ENCODE data around the gene AXL.
"Not testable (repeated sequence)": the region's sequence is repeated elsewhere in the genome, so short reads cannot be mapped to it uniquely, and the experiment has no call there.

The AXL gene

GRCh38 chr19:41206926-41207750 lies 11.9 kb upstream of the AXL start:
- DNase-seq = no peak

DNA sequence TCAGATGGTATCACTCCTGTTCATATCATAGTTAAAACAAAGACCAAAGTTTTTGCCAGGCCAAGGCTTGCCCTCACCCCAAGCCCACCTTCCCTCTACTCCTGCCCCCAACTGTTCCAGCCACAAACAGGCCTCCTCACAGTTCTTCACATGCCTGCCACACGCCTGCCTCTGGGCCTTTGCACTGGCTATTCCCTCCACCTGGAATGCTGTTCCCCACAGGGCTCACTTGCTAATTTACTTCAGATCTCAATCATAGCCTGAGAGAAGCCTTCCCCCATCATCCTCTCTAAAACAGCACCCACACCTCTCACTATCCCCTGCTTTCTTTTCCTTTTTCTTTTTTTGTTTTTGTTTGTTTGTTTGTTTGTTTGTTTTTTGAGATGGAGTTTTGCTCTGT lies 4.9 kb upstream of the AXL start:
- no peak for DNase-seq

DNA sequence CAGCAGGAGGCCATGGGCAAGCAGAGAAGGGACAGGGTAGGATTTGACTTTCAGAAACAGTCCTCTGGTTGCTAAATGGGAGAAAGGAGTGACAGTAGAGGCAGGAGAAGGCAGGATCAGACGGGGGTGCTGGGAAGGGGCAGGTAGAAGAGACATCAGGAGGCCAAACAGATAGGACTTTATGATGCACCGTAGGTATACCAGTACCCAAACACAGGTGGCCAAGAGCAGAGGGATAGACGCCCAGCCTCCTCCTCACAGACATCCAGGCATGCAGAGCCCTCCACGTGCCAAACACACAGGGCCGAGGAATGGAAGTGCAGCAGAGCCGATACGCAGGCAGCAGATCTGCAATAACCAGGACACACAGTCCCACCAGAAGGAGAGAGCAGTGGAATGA lies 1.3 kb upstream of the AXL start:
- DNase-seq = no peak

DNA sequence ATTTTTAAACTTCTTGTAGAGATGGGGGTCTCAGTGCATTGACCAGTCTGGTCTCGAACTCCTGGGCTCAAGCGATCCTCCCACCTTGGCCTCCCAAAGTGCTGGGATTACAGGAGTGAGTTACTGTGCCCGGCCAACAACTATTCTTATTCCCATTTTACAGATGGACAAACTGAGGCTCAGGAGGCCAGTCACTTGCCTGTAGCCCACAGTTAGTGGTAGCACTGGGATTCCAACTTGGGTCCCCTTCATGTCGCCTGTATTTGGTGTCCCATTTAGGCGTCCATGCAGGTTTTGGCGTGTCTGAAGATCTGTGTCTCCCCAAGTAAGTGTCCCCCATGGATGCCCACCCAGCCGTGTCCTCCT lies 791 bp upstream of the AXL start:
- no peak for DNase-seq

GRCh38 chr19:41219924-41220567 lies 1.0 kb downstream of the AXL start:
- DNase-seq = no peak

GRCh38 chr19:41220811-41221210 lies 1.8 kb downstream of the AXL start:
- DNase-seq = no peak

DNA sequence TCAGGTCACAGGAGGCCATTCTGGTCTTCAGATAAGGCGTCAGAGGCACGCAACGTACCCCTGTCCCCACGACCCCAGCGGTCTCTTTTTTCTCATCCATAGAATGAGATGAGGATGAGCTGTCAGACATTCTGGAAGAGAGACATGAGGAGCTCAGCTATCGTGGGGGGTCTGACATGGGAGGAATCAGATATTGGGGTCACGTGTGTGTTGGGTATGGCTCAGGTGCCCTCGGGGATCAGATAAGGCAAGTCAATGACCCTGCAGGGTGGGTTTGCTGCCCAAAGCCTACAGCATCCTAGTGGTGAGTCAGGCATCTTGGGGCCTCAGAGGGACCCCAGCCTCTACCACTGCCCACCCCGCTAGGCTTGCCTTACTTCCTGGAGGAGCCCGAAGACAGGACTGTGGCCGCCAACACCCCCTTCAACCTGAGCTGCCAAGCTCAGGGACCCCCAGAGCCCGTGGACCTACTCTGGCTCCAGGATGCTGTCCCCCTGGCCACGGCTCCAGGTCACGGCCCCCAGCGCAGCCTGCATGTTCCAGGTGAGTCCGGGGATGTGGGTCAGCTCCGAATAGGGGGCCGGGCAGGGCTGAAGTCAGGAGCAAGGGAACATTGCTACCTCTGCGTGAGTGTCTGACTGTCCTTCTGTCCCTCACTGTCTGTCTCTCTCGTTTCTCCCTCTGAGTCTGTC lies 2.6 kb downstream of the AXL start:
- no peak for DNase-seq

DNA sequence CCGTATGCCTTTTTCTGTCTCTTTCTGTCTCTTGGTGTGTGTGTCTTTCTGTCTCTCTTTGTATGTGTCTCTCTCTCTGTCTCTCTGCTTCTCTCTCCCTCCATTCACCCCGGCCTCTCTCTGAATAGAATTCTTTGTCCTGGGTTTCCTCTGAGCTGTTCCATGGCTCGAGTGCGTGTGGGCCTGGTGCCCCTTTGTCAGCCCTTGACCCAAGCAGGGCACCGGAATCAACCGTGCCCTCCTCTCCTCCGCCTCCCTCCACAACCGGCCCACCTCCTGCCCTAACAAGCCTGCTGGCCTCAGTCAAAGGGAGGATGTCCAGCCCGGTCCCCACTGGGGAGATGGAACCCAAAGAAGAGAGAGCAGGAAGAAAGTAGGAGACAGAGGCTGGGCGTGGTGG lies 3.2 kb downstream of the AXL start:
- DNase-seq = no peak

DNA sequence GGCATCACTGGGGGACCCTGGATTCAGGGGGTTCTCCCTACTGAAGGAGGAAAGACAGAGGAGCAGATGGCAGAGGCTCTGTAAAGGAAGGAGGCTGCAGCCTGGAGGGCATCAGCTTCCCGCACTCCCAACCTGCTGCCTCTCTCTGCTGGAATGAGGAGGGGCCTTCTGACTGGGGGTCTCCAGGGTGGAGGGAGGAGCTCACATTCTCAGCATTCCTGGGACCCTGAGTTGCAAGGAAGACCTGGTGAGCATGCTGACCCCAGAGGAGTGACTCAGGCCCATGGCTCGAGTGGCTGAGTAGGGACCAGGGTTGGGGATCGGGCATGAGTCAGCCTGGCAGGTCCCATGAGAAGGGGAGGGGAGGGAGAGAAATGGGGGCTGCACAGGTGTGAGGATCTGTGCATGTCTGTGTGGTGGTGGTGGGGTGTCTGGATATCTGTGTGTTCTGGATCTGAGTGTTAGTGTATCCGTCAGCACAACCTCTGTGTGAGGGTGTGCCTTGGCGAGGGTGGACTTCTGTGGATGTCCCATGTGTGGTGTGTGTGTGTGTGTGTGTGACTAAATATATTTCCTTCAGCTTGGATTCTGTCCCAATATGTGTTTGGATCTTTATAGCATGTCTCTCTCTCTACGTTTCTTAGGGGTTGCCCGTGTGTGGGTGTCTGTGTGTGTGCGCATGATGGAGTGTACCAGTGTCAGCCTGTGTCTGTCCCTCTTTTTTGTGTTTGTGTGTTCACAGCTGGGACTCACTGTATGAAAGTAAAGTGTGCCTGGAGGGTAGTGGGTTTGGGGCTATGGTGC lies 4.6 kb downstream of the AXL start:
- no peak for DNase-seq

GRCh38 chr19:41224632-41225031 lies 5.6 kb downstream of the AXL start:
- no peak for DNase-seq

GRCh38 chr19:41225238-41226052 lies 6.4 kb downstream of the AXL start:
- no peak for DNase-seq

DNA sequence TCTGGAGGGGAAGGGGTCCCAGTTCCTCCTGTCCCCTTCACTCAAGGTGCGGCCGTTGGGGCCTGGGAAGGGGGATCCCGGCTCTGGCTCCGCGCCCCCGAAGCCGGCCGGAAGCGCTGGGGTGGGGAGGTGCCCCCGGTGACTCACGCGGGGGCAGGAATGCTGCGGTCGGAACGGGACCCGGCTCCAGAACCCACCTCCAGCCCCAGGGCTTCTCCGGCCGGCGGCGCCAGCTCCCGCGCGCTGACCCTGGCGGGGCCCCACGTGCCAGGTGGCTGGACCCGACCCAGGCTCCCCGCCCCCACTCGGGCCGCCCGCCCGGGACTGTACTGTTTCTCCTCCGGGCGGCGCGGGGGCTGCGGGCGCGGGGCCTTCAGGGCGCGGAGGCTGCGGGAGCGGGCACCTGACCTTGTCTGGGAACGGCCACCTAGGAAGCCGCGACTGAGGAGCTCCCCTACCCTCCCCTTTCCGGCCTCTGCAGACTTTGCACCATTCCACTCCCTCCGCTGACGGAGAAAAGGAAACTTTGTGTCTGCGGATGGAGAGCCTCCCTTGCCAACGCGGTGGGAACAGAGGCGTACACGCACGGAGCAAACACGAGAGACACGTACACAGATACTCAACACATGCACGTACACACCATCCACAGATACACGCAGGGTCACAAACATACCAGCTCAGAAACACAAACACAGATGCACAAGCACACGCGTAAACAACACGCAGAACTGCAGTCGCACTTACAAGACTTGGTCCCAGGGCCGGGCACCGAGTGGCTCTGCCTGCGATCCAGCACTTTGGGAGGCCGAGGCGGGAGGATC lies 7.2 kb downstream of the AXL start:
- DNase-seq = no peak

- no peak for DNase-seq
These were observed 7.9 kb downstream of the AXL start for GRCh38 chr19:41226874-41227390.

GRCh38 chr19:41228486-41228885 lies 9.5 kb downstream of the AXL start:
- DNase-seq = no peak

DNA sequence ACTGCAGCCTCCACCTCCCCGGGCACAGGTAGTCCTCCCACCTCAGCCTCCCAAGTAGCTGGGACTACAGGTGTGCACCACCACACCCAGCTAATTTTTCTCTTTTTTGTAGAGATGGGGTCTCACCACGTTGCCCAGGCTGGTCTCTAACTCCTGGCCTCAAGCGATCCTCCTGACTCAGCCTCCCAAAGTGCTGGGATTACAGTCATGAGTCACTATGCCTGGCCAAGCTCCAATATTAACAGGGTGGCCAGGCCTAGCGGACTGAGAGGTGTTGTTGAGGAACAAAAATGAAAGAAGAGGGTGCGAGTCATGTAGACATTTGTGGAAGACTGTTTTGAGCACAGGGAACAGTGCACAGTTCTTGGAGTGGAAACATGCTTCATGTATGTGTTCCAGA lies 10.3 kb downstream of the AXL start:
- DNase-seq = not testable (repeated sequence)

GRCh38 chr19:41230067-41230857 lies 11.2 kb downstream of the AXL start:
- no peak for DNase-seq

GRCh38 chr19:41232686-41233085 lies 13.7 kb downstream of the AXL start:
- DNase-seq = no peak

DNA sequence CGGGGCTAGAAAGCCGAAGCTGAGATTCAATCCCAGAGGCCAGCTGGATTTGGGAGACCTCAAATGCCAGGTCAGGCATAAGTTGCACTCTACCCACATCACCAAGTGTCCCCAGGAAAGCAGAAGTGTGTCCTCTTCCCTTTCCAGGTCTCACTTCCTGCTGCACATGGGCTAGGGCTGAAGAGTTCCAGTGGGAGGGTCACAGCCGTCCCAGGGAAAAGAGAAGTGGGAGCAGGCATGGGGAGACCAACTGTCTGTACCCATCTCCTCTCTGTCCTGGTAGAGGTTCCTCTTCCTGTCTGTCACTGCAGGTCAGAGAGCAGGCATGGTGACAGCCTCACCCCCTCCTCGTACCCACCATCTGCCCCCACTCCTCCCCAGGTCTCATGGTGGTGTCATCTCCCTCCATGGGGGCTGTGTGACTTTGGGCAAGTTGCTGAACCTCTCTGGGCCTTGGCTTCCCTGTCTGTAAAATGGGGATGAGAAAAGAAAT lies 14.8 kb downstream of the AXL start:
- DNase-seq = no peak

DNA sequence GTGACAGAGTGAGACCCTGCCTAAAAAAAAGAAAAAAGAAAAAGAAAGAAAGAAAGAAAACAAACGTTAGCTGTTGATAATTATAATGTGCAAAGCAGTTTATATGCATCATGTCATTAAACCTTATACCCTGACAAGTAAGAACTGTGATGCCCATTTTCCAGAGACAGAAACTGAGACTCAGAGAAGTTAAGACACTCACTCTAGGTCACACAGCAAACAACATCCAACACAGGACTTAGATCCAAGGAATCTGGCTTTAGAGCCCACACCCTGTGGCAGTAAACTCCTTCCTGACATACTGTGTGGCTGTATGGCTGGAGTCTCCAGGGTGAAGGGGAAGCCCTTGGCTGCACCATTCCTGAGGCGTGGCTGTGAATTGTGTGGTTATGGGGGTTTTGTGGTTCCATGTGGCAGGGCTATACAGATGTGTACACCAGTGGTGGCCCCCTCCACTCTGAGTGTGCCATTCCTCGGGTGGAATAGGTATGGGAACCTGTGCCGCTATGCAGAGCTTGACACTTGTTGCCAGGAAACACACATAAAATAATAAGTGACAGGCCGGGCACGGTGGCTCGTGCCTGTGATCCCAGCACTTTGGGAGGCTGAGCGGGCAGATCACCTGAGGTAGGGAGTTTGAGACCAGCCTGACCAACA lies 15.6 kb downstream of the AXL start:
- DNase-seq = no peak

- no peak for DNase-seq
These were observed 16.5 kb downstream of the AXL start for GRCh38 chr19:41235480-41235879.

Data from NCI-H1436 (cell line).